ENCODE measurements around the gene KDM1B.

Gene KDM1B

DNA sequence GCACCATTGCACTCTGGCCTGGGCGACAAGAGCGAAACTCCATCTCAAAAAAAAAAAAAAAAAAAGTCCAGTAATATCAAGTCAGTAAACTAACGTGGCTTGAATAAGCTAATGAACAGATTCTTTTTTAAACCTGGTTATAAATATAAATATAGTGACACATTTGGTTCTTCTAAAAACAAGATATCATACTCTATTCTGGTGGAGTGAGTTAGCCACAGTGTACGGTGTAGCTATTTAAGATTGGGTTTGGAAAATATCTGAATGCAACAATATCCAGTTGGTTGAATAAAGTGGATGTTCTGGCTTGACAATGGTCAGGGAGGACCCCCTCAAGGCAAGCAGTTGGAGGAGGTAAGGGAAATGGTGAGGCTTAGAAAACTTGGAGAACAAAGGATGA, 115.0 kb downstream of the KDM1B start:
- TF ChIP-seq CTCF (IDR thresholded peaks at IDR 0.05; ENCODE audit: unreplicated experiment in 3 of 3), result no peak
- Mint-ChIP-seq H3K36me3 (ENCODE audit: low read depth) (no peaks in the 10 kb centered on the region), H3K27ac (no peak overlapping the region)

More for the DNA sequence above, 115.0 kb downstream of the KDM1B start:
- Mint-ChIP-seq H3K27me3 (ENCODE audit: low read depth) (peaks cover 12% of the 10 kb centered on the region), H3K9me3 (no peaks in the 10 kb centered on the region), H3K4me1 (peaks cover 4% of the 10 kb centered on the region), H3K4me3 (no peak overlapping the region)
